Amniotic epithelial cell (primary cell): ENCODE measurements around the gene EIPR1.
"Not testable (repeated sequence)": the region's sequence is repeated elsewhere in the genome, so short reads cannot be mapped to it uniquely, and the experiment has no call there.

ENCODE experiments used
- DNase-seq: peaks from one replicate; pipeline ENCODE4 v3.0.0-alpha.2; 2010; ENCODE audit warnings: low read depth

Gene EIPR1

DNA sequence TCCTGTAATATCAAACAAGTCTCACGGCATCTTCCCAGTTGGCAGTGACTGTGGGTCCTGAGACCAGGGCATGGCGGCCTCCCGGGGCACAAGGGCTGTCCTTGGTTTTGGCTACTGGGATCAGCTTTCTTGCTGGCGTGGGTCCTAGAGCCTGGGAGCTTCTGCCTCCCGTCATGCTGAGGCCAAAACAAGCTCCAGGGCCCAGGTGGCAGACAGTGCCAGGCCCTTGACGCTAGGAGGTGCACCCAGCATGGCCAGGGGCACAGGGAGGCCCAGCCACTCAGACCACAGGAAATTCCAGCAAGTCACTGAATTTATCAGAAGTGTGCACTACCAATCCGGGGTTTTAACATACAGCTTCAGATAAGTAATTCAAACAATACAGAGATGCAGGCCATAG, 184.7 kb downstream of the EIPR1 start:
- no peak for DNase-seq

DNA sequence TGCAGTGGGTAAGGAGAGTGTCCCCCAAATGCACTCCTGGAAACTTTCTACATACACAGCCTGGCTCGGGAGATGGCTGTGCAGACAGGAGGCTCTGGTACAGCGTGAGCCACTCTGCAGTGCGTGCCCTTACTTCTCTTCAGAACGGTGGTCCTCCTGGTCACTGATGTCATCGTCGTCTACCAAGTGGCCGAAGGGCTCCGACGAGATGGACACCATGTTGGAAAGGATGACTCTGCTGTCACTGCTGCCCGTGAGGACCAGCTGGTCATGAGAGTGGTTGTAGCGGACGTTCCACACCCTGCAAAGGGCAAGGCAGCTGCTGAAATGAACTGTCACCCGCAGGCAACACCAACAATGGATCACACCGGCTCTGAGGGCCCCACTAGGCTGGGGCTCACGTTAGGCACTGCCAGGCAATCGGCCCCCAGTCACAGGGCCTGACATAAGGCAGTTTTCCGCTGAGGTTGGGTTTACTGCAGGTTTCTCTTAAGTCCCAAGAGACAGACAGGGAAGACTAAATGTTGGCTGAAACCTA, 185.3 kb downstream of the EIPR1 start:
- no peak for DNase-seq

DNA sequence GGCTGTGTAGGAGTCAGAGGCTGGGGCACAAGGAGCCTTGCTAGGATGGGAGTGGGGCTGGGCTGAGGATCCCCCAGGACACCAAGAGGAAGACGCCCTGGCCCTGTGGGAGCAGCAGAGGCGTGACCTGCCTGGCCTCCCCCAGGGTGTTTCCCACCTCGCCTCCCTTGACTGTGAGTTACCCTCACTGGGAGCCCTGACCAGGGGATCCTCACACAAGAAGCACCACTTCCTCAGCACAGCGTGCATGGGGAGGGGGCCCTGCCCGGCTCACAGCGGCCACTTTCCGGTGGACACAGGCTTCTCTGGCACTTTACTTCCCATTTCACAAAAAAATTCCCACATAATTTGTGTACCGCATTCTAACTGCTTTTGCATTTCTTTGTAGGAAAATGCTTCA, 187.7 kb downstream of the EIPR1 start:
- DNase-seq: no peak

DNA sequence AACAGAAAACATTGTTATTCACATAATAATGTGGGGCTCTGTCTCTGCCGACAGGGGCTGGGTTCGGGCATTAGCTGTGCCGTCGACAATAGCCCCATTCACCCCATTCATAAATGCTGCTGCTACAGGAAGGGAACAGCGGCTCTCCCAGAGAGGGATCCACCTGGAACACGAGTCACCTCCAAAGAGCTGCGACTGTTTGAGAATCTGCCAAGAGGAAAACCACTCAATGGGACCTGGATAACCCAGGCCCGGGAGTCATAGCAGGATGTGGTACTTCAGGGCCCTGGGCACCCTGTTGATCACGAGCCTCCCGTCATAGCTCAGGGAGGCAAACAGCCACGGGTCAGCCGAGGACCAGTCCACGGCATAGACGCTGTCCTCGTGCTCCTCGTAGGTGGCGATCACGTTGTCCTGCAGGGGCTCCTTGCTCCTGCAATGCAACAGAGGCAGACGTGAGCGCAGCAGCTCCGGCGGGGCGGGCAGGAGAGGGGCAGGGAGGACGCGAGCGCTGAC, 188.5 kb downstream of the EIPR1 start:
- no peak for DNase-seq

DNA sequence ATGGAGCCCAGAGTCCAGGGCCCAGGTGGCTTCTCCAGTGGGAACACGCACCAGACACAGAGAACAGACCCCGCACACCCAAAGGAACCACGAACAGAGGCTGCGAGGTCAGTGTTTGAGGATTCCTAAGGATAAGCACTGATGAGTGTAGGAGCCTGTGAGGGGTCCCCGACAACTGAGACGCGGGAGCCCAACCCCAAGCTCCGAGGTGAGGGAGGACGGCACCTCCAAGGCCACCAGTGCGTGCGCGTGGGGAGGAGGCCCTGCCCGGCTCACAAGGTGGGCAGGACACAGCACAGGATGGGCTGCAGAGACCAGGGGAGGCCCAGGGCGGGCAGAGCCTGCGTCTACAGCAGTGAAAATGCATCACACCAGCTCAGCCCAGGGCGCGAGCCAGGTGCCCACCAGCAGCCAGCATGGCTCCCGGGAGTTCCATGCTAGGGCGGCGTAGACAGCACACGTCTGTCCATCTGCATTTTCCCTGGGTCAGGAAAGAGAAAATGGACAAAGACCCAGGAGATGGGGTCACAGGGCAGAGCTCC, 189.1 kb downstream of the EIPR1 start:
- no peak for DNase-seq

DNA sequence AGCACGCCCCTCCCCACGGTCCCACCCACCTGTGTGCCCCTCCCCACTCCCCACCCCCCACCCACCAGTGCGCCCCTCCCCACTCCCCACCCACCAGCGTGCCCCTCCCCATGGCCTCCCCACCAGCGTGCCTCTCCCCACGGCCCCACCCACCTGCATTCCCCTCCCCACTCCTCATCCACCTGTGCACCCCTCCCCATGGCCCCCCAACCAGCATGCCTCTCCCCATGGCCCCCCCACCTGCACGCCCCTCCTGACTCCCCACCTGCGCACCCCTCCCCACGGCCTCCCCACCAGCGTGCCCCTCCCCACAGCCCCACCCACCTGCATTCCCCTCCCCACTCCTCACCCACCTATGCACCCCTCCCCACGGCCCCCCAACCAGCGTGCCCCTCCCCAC, 190.2 kb downstream of the EIPR1 start:
- no peak for DNase-seq

DNA sequence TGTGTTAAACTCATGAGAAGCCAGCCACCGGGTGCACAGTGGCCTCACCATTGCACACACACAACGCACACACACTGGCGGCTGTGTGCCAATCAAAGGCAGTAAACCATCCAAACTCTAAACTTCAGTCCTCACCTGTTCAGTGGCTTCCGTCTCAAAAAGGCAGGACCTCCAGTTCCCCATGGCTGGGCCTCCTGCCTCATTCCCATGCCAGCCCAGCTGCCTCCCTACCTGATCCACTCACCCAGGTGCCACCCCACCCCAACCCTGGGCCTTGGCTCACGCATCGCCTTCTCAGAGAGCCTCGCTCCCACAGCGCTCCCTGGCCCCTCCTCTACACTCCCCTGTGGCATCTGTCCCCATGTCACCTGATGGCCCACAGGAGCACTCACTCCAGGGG, 190.9 kb downstream of the EIPR1 start:
- no peak for DNase-seq

DNA sequence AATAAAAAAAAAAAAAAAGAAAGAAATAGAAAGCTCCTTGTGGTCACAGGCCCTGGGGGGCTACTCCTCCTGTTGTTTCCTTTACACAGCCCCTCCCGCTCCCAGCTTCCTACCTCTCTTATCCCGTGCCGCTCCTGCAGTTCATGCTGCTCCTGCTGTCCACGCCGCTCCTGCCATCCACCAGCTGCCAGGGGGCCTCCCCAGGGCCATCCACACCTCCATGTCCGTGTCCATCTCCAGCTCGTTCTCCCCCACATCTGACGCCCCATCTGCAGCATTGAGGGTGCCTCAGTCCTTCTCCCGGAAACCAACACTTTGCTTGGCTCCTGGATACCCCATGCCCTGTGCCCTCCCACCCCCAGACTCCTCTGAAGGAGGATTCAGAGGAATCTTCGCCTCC, 191.7 kb downstream of the EIPR1 start:
- DNase-seq: no peak

DNA sequence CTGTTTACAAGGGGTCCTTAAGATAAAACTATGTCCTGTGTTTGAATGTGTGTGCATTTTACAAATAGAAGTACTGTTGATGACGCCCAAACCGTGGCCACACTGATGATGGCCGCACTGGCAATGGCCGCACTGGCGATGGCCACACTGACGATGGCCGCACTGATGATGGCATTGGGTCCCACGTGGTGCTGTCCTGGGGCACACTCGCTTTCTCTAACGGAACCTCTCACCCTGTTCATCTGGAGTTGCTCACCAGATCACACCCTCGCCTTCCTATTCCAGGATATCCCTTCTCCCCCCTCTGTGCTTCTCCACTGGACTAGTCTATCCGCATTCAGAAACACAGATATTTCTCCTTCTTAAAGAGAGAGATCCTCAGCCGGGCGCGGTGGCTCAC, 192.4 kb downstream of the EIPR1 start:
- no peak for DNase-seq

DNA sequence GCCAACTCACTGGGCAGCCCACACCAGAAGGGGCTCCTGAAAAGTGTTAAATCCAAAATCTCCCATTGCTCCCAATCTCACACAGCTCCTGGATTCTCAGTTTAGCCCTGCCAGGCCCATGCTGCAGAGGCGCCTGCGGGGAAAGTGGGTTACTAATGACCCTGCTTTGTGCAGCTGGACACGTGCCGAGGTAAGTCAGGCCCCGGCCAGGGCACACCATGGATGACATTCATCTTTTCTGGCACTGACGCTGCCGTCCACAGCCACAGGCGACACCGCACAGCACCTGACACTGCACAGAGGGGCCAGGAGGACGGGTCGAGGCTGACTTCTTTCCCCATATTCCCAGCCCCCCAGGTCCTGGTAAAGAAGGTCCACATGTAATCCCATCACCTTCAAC, 193.5 kb downstream of the EIPR1 start:
- no peak for DNase-seq

DNA sequence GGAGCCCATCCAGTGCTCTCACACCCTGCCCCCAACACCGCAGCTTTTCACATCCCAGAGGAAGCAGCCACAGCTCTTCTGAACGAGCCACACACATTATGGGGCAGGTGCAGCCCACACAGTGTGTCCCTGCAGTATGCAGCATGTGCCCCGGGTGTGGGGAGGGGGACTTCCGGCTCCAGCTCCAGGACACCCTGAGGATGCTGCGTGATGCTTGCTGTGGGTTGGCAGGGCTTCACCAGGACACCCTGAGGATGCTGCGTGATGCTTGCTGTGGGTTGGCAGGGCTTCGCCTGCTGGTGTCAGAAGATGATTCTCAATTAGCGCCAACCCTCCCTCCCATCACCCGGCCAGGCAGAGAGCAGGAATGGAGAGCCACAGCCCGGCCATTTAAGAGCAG, 193.9 kb downstream of the EIPR1 start:
- DNase-seq: no peak

DNA sequence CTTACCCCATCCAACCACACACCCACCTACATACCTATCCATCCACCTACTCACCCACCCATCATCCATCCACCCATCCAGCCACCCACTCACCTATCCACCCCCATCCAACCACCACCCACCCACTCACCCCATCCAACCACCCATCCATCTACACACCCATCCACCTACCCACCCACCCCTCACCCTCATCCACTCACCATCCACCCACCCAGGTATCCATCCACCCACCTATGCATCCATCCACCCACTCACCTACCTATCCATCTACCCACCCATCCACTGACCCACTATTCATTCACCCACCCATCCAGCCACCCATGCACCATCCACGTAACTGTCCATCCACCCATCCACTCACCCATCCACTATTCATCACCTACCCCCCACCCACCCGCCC, 194.8 kb downstream of the EIPR1 start:
- no peak for DNase-seq

DNA sequence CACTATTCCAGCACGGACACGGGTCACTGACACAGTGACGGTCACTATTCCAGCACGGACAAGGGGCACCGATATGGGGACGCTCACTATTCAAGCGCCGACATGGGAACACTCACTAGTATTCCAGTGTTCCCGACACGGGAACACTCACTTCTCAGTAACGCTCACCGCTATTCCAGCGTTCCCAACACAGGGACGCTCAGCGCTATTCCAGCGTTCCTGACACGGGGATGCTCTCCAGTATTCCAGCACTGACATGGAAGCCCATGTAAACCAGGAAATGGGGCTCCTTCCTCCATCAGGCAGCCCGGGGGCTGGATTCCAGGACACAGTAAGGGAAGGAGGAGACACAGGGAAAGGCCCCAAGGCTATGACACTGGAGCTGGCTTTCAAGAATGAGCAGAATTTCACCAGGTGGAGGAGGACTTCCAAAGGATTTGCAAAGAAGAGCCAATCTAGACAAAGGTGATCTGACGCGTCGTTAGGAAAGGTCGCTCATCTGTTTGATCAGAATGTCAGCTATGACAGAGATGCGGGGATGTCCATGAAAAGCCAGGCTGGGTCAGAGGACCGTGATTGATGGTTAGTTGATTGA, 196.1 kb downstream of the EIPR1 start:
- no peak for DNase-seq

DNA sequence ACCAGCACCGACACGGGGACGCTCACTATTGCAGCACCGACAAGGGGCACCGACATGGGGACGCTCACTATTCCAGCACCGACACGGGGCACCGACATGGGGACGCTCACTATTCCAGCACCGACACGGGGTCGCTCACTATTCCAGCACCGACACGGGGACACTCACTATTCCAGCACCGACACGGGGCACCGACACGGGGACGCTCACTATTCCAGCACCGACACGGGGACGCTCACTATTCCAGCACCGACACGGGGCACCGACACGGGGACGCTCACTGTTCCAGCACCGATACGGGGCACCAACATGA, 196.8 kb downstream of the EIPR1 start:
- not testable (repeated sequence) for DNase-seq

DNA sequence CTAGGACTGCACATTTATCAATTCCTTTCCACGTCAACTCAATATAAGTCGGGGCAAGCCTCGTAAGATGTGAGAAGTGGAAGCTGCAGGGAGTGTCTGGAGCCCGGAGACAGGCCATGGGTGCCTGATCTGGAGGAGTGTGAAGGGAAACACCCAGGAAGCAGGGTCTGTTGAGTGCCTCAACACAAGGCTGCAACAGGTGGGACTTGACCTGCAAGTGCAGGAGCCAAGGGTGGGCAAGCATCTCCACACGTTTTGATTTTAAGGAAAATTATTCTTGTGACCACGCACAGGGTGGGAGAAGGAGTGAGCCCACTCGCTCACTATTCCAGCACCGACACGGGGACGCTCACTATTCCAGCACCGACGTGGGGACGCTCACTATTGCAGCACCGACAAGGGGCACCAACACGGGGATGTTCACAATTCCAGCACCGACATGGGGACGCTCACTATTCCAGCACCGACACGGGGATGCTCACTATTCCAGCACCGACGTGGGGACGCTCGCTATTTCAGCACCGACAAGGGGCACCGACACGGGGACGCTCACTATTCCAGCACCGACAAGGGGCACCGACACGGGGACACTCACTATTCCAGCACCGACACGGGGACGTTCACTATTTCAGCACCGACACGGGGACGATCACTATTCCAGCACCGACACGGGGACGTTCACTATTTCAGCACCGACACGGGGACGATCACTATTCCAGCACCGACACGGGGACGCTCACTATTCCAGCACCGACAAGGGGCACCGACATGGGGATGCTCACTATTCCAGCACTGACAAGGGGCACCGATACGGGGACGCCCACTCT, 197.3 kb downstream of the EIPR1 start:
- no peak for DNase-seq

DNA sequence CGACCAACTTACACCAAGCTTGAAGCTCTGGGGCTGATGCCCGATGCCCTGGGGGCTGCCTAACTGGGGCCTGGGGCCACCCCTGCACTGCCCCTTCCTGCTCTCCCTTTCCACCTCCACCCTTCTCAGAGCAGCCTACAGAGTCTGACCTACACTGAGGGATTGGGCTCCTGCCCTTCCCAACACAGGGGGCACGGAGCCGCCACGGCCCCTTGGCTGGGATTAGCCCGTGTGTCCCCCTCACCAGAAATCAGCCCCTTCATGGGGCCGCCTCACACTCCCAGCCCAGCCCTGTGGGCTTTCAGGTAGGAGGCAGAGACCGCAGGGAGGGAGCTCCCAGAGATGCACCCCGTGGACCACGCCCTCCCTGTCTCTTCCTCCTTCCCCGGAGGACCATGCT, 198.0 kb downstream of the EIPR1 start:
- no peak for DNase-seq

DNA sequence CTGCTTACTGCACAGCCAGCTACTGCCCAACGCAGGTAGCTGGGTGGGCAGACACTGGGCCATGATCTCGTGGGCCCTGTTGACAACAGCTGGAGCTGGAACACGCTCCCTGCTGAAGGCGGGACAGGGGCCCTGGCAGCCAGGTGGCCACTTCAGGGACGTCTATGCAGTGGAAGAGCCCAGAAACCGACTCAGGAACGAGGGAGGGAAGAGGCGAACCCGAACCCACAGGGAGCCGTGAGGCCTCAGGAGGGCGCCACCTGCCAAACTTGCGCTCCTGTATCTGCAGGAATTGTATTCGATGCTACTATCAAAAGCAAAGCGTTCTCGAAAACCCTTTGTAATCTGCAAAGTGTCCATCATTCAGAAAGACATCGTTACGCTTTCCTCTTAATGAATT, 198.4 kb downstream of the EIPR1 start:
- DNase-seq: no peak

DNA sequence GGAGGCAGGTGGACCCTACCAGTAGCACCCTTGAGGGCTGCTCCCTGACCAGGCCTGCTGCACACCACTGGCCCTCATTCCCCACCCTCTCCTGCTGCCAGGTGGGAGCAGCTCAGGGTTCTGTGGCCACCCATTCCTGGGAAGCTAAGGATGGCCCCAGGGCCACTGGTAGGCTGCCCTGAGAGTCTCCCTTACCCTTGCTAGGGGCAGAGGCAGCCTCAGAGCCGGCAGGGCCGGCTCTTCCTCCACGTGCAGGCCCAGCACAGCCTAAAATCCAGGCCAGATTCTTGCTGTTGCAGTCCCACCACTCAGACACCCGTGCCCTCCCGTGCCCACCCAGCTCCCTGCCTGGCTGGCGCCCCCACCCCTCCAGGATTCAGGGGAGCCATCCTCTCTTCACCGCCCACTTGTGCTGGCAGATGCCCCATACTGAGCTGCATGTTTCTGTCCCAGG, 199.0 kb downstream of the EIPR1 start:
- DNase-seq: no peak

DNA sequence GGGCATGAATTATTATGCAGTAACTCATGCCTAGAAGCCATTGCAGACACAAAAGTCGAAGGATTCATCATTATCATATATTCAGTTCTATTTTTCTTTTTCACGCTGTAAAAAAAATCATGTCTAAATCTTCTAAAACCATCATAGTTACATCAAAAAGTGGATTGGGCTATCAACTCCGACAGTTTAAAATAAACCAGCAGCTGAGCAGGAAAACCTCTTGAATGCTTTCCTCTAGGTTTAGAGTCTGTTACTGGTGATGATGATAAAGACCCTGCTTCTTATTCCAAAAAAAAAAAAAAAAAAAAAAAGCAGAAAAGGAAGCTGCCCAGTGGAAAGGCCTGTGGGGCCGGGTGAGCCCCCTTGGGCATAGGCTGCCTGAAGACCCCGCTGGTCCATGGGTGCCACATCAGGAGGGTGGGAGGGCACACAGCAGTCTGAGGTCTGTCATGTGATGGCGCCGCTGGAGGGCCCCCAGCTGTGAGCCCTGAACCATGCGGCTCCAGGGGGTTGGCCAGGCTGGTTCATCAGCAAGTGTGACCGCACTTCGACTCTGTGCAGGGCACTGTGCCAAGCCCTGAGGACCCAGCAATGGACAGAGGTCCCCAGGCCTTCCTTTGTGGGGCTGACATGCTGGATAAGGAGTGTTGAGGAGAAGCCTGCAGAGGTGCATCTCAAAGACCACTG, 199.6 kb downstream of the EIPR1 start:
- no peak for DNase-seq

DNA sequence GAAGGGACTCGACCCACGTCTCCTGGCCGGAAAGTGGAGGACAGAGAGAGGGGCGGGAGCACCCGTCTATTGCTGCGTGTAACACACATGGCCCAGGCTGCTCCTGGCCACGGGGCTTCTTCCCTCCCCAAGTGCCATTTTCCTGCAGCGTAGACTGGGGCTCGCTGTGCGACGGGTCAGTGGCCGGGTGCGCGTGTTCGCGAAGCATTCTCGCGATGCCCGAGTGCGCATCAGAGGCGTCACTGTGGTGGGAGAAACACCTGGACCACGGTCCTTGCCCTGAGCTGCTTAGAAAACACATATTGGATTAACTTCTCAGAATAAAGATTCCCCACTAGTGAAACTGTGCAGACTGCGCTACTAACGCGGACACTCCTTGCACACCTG, 200.8 kb downstream of the EIPR1 start:
- DNase-seq: no peak

DNA sequence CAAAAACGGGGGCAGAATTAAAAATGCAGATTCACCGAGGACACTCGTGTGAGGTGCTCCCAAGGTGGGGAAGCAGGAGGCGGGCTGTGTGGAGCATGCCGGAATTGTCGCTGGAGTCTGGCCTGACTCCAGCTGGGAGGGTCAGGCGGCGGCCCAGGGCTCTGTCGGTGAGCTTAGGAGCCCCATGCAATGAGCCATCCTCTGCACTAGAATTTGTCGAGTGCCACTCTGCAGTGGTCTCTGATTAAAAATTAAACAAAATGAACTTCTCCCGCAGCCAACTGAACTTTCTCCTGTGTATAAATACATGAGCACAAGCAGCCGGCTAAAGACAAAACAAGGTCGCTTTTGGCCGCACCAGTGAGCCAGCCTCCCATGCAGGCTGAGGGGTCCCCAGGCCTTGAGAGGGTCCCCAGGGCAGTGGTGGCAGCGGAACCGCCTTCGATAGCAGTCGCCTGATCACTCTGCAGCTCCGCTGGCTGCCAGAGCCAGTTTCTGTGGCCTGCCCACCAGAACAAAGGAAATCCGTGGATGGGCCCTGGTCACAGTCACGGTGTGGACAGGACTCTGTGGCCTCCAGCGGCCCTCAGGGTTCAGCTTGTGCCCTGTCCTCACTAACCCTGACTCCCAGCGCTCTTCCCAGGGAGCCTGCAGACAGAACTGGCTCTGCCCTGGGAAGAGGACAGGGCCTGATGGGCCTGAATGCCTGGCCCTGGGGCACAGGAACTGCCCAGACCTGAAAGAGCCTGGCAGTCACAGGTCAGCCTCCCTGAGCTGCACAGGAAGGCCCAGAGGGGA, 201.3 kb downstream of the EIPR1 start:
- no peak for DNase-seq

DNA sequence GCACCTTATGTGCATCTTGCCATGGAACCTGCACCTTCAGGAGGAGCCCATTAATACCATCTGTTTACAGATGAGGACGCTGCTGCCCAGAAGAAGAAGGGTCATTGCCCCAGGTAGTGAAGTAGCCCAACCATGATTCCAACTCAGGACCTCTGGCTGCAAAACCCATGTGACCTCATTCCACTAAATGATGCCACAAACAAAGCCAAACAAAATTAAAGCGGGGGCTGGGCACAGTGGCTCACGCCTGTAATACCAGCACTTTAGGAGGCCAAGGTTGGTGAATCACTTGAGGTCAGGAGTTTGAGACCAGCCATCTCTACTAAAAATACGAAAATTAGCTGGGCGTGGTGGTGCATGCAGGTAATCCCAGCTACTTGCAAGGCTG, 202.1 kb downstream of the EIPR1 start:
- no peak for DNase-seq
